Measurements from ENCODE around the gene ACTN2.

- TF ChIP-seq, protein P1, sequence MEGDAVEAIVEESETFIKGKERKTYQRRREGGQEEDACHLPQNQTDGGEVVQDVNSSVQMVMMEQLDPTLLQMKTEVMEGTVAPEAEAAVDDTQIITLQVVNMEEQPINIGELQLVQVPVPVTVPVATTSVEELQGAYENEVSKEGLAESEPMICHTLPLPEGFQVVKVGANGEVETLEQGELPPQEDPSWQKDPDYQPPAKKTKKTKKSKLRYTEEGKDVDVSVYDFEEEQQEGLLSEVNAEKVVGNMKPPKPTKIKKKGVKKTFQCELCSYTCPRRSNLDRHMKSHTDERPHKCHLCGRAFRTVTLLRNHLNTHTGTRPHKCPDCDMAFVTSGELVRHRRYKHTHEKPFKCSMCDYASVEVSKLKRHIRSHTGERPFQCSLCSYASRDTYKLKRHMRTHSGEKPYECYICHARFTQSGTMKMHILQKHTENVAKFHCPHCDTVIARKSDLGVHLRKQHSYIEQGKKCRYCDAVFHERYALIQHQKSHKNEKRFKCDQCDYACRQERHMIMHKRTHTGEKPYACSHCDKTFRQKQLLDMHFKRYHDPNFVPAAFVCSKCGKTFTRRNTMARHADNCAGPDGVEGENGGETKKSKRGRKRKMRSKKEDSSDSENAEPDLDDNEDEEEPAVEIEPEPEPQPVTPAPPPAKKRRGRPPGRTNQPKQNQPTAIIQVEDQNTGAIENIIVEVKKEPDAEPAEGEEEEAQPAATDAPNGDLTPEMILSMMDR (IDR thresholded peaks at IDR 0.05; ENCODE audit: extremely low read depth in 1 of 2, insufficient read depth in 1 of 2, low read depth in 1 of 2, low read length in 2 of 2) = no peak
- no peak for TF ChIP-seq POLR2A (IDR thresholded peaks at IDR 0.05; ENCODE audit: low read depth, low read length)
Measured at GRCh38 chr1:236767276-236767675, 81.0 kb downstream of the ACTN2 start.

Data from endothelial cell of umbilical vein (primary cell).